AML-193 (cell line): Measurements from ENCODE around the gene TAS2R20.
"Not testable (repeated sequence)": the region's sequence is repeated elsewhere in the genome, so short reads cannot be mapped to it uniquely, and the experiment has no call there.

Experiments
- DNase-seq, 2 experiments: peaks; one replicate each; lab custom pipeline; 2025; lab: John Stamatoyannopoulos, UW

The TAS2R20 gene, protein sequence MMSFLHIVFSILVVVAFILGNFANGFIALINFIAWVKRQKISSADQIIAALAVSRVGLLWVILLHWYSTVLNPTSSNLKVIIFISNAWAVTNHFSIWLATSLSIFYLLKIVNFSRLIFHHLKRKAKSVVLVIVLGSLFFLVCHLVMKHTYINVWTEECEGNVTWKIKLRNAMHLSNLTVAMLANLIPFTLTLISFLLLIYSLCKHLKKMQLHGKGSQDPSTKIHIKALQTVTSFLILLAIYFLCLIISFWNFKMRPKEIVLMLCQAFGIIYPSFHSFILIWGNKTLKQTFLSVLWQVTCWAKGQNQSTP

DNA sequence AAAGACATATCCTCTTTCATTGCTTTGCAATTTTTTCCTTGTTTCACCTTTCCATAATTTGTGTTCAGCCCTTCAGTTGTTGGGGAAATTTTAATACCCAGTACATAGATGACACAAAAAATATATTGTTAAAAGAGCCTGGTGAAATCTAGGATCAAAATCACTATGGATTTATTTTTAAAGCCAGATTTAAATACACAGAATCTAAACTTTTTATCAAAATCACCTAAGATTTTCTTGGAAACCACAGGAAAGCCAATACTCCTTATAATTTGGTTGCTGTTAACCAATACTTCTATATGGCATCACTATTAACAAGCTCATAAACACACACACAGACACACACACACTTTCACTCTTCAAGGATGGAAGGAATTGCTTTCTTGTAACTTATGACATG lies at the start of gene TAS2R20:
Gene TAS2R20, minus strand, starts transcription at position 101 of the 400 bp plus-strand sequence. CDS start 429 bp downstream, outside the sequence.
- no peak for DNase-seq

DNA sequence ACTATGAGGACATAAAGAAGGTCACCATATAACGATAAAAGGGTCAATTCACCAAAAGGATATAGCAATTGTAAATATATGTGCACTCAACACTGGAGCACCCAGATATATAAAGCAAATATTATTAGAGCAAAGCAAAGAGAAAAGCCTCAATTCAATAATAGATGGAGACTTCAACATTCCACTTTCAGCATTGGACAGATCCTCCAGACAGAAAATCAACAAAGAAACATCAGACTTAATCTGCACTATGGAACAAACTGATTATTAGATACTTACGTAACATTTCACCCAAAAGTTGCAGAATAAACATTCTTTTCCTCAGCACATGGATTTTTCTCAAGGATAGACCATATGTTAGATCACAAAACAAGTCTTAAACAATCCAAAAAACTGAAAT lies 43.3 kb upstream of the TAS2R20 start:
- not testable (repeated sequence) for DNase-seq

DNA sequence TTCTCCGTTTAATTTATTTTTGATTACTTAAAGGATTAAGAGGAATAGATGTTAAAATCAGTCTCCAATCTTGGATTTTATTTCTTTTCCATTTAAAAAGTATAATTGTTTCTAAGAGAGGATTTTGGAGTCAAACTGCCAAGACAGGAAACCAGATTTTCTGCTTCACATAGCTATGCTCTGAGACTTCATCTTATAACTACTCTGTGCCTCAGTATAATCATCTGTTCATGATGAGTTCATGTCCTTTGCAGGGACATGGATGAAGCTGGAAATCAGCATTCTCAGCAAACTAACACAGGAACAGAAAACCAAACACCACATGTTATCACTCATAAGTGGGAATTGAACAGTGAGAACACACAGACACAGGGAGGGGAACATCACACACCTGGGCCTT lies 42.1 kb upstream of the TAS2R20 start:
- DNase-seq: no peak

DNA sequence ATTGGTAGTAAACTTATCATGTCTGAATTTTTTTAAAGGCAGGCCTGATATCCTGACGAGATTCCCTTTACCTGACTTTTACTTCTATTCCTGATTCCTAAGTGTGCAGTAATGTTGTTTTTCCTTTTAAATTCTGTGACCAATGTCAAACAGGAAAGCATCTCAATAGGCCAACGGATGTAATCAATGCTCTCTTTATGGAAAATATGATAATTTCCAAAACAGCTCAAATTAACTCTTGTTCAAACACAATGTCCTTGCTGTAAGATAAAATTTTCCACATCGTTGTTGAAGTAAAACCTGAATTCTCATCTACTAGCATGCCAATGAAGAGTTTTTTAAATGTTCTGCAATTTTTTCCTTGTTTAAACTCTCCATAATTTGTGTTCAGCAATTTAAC lies 41.1 kb upstream of the TAS2R20 start:
- DNase-seq: no peak

DNA sequence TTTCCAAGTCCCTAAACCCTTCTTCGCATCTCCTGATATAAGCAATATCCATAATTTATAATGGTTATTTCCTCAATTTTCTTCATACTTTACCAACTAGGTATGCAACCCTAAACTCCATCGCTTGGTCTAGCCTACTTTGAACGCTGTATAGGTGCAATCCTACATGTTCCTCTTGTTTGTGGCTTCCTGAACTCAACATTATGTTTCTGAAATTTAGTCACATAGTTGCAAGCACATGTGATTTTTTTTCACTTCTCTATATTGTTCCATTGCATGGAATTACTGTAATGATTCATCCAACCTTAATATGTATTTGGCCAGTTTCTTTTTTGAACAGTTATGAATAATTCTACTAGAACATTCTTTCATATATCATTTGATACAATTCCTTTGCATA lies 35.9 kb upstream of the TAS2R20 start:
- DNase-seq: not testable (repeated sequence)

DNA sequence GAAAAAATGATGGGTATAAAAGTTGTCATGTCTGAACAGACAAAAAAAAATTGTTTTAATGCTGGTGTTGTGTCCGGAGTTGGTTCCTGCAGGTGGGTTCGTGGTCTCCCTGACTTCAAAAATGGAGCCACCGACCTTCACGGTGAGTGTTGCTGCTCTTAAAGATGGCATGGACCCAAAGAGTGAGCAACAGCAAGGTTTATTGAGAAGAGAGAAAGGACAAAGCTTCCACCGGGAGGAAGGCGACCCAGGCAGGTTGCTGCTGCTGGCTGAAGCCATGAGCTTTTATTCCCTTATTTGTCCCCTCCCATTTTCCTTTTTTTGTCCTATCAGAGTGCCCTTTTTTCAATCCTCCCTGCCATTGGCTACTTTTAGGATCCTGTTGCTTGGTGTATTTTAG lies 33.2 kb upstream of the TAS2R20 start, which contains the start of gene TAS2R31:
Gene TAS2R31, minus strand, starts transcription at position 101 of the 400 bp plus-strand sequence. Its CDS starts 72 bp downstream, at position 29.
- no peak for DNase-seq

DNA sequence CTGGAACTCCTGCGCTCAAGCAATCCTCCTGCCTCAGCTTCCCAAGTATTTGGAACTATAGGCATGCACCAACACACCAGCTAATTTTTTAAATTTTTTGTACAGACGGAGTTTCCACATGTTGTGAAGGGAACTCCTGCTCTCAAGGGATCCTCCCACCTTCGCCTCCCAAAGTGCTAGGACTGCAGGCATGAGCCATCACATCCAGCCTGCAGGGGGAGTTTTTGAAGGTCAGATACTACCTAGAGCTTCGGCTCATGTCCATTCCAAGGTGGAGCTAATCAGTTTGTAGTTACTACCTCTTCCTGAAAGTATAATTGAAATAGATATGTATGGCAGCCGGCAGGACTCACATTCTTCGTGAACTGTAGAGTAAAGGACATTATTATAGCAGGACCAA lies 28.0 kb upstream of the TAS2R20 start:
- no peak for DNase-seq

DNA sequence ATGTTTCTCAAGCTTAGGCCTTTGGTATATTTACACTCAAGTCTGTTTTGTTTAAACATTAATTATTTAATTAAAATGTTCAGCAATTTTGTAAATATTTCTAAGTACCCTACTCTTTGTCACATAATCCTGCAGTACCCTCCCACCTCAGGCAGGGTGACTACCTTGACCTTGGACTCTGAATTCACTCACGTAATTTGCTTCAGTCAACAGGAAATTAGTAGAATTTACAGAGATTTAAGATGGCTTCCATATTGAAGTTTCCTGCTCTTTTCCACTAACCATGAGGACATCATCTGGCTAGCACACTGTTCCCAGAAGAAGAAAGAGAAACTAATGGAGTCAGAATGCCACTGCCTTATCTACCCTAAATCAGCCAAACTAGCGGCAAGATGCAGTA lies 25.3 kb upstream of the TAS2R20 start:
- DNase-seq: no peak

DNA sequence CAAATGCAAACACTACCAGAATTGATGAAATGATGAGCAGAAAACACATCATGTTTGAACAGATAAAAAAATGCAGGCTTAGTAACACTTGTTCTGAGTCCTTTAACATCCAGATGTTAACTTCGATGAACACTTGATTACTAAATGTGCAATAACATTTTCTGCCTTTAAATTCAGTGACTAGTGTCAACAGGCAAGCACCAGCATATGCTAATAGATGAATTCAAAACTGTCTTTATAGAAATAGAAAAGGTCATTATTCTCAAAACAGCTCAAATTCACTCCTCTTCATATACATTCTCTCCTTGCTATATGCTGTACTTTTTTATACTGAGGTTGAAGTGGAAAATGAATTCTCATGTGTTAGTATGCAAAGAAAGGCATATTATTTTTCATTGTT lies 24.4 kb upstream of the TAS2R20 start, which contains the start of gene TAS2R19:
Gene TAS2R19, minus strand, starts transcription at position 101 of the 400 bp plus-strand sequence. Its CDS starts 49 bp downstream, at position 52.
- no peak for DNase-seq

DNA sequence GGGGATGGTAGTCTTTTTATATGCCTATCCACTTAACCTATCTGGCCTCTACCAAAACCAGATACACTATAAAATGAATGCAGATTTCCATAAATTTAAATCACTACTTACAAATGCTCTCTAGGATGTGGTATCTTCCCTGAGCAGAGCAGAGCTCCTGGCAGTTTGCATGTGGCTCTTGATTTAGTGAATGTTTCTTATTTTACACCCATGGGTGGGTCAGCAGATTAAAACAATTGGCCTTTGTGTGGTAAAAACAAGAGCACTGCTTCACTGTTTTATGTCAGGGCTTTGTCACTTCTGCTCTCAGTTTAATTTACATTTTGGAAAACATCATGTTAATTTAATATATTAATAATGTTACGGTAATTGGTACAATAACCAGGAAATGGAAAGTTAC lies 18.8 kb upstream of the TAS2R20 start:
- DNase-seq: no peak

DNA sequence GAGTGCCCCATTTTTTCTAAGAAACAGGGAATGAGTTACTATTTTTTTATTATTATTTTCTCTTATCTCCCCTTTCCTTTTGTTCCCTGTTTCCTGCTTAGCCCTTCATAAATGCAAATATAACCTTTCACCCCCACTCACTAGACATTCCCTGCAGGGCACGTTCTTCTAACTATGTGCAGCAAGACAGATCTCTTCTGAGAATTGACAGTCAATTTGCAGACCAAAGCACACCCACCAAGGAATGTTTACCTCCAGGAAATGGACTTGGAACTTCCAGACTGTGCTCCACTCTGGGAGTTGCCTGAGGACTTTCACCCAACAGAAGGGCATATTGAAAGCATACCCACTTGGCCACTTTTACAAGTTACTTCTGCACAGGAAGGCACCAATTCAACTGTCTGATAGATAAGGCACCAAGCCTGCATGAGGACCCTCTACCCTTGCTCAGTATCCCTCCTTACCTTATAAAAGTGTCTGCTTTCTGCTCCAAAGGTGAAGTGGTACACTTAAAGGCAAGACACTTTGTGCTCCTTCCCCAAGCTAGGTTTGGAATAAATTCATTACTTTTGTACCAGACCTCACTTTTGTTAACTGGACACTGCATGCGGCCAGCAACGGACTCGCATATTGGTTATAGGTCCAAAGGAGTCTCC lies 17.8 kb upstream of the TAS2R20 start:
- DNase-seq: no peak

DNA sequence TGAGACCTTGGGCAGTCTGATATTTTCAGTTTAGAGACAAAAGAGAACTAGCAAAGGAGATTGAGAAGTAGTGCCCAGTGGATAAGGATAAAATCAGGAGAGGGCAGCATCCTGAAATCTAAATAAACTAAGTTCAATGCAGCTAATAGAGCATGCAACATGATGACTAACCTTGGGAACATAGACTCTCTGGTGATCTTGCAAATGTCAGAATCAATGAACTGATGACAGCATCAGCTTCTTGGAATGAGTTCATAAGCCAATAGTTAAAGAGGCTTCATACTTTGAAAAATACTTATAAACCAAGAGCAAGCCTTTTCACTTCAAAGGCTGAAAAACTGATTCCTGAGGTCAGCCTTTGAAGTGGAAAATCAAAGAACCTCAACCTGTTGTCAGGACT lies 16.1 kb upstream of the TAS2R20 start:
- DNase-seq: no peak

DNA sequence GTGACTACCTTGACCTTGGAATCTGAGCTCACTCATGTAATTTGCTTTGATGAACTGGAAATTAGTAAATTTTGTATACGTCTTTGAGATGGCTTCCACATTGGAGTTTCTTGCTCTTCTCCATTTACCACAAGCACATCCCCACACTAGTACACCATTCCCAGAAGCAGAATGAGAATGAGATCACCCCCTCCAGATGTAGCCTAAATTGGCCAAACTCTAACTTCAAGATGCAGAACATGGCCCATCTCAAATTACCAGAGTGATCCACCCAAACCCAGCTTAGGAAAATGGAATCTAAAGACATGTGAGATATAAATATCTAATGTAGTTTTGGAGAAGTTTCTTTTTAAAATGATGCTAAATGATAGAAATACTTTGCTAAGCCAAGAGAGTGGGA lies 9.5 kb upstream of the TAS2R20 start:
- no peak for DNase-seq

DNA sequence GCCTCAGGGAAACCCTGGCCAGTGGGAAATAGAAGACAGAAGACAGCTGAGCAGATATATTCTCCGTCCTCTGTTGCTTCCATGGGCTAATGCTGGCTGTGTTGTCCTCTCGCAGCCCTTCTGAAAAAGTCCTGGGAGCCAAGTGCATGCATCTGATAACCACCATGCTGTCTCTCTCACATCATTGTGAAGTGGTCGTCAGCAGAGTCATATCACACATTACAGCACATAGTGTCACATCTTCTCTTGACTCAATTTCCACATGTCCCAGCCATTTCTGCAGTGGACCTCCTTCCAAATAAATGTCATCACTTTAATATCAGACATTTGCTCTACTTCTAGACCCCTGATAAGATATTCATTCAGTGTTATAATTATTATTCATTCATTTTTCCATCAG lies 3.8 kb downstream of the TAS2R20 start:
- DNase-seq: no peak

DNA sequence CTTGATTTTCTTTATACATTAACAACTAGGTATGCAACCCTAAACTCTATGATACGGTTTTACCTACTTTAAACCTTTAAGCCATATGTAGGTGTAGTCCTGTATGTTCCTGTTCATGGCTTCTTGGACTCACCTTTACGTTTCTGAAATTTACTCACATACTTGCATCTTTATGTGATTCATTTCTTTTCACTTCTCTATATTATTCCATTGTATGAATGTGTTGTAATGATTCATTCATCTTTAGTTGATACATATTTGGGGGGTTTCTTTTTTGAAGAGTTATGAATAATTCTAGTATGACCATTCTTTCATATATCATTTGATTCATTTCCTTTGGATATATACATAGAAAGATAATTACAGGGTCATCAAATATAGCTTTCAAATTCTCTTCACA lies 9.0 kb downstream of the TAS2R20 start:
- no peak for DNase-seq

DNA sequence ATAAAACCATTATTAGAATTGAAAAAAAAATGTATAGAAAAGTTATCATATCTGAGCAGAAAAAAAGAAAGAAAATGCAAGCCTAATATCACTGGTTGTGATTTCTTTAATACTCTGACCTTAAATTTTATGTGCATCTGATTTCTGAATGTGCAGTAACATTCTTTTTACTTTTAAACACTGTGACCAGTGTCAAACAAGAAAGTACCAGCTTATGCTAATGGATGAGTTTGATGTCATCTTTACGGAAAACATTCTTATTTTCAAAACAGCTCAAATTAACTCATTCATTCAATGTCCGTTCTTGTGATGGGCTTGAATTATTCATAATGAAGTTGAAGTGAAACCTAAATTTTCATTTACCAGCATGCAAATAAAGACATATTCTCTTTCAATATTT lies 11.3 kb downstream of the TAS2R20 start, which contains the start of gene TAS2R50:
Gene TAS2R50, minus strand, starts transcription at position 101 of the 400 bp plus-strand sequence. Its CDS starts 52 bp downstream, at position 49.
- DNase-seq: no peak

DNA sequence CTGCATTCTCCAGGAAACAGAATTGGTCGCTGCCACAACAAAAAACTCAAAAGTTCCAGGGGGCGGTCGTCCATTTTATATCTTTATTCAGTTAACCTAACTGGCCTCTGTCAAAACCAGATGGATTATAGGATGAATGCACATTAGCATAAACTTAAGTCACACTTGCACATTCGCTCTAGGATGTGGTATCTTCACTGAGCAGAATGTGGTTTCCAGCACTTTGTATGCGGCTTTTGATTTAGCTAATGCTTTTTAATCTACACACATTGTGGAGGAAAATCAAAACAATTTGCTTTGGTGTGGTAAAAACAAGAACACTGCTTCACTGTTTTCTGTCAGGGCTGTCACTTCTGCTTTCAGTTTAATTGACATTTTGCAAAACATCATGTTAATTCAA lies 15.9 kb downstream of the TAS2R20 start:
- no peak for DNase-seq

DNA sequence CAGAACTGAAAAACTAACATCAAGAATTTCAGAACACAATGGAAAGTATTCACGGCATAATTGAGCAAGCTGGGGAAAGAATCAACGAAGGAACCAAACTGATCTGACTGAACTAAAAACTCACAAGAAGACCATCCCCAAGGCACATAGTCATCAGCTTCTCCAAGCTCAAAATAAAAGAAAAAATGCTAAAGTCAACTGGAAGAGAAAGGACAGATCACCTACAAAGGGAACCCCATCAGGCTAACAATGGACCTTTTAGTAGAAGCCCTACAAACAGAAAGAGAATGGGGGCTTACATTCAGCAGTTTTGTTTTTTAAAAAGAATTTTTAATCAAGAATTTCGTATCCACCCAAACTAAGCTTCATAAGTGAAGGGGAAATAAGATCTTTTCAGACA lies 23.1 kb downstream of the TAS2R20 start:
- no peak for DNase-seq

DNA sequence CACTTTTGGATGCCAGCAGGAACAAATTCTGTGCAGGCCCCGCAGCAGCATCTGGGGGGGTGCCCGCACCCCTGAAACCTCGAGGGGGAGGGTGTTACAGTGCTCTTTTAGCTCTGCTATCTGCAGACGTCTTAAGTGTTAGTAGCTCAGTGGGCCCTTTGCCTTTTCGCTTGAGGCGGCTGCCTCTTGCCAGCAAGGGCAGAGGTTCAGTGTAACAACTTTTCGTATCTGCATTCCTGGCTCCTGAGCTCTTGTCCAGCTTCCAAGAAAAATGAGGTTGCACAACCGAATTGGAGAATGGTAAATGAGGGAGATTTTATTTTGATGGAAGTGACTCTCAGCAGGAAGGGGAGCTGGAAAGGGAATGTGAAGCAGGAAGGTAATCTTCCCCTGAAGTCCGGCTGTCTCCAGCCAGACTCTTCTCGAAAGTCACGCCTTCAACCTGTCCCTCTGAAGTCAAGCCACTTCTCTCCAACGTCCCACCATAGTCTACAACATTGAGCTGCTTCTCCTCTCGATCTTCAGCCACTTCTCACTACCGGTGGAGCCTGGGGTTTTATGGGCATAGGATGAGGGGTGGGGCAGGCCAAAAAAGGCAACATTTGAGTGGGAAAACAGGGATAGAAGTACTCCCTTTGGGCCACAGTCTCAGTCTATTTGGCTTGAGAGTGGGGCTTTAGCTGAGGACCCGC lies 29.2 kb downstream of the TAS2R20 start:
- DNase-seq: no peak

DNA sequence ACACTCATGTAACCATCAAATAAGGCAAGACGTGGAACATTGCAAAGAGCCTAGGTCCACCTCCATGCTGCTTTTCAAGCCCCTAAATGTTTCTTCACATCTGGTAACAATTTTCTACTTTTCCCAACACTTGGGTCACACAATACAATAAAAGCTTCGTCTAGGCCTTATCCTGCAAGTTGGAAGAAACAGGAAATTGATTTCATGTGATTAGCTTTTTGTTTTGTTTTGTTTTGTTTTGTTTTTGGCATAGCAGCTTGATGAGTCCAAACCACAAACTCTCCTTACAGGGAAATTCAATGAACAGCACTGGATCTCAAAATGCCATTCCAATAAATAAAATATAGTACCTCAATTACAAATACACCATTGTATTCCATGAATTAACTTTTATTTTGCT lies 30.7 kb downstream of the TAS2R20 start:
- no peak for DNase-seq

DNA sequence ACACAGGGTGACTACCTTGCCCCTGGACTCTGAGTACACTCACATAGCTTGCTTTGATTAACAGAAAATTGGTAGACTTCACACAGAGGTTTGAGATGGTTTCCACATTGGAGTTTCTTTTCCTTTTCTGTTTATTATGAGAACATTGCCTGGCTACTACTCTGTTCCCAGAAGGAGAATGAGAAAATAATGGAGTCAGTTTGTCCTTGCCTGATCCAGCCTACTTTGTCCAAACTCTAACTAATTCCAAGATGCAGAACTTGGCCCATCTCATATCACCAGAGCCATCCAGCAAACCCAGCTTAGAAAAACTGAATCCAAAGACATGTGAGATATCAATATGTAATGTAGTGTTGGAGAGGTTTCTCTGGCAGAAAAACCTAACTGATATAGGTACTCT lies 31.8 kb downstream of the TAS2R20 start:
- no peak for DNase-seq

DNA sequence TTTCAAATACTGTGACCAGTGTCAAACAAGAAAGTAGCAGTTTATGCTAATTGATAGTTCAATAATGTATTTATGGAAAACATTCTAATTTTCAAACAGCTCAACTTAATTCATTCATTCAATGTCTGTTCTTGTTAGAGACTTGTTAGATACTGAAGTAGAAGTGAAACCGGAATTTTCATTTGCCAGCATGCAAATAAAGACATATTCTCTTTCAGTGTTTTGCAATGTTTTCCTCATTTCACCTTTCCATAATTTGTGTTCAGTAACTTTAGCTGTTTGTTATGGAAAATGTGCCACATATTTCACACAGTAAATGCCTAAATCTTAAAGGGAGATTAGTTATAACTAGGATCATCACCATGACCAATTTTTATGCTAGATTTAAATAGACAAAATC lies 32.6 kb downstream of the TAS2R20 start:
- DNase-seq: no peak

DNA sequence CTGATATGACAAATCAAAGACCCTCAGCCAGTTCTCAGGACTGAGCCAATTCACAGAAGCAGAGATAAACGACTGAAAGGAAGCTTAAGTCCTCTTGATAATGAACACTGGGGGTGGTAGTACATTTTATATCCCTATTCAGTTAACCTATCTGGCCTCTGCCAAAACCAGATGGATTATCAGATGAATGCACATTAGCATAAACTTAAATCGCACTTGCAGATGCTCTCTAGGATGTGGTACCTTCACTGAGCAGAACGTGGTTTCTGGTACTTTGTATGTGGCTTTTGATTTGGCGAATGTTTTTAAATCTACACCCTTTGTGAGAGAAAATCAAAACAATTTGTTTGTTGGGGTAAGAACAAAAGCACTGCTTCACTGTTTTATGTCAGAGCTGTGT lies 37.9 kb downstream of the TAS2R20 start:
- DNase-seq: no peak
